ENCODE measurements around the gene SIRPD.

SIRPD gene

GRCh38 chr20:1557605-1558004, at the start of gene SIRPD:
TSS of gene SIRPD (minus strand) at chr20:1557705. CDS start at chr20:1557653, 52 bp downstream.
- CTCF ChIA-PET, result no interaction called here
- POLR2A ChIA-PET (ENCODE audit: low non-redundant PET), result no interaction called here

GRCh38 chr20:1600736-1601135, 43.2 kb upstream of the SIRPD start:
- DNase-seq (ENCODE audit: low spot score), result no peak
- TF ChIP-seq CTCF (conservative IDR thresholded peaks at IDR 0.05; ENCODE audit: low read depth), result no peak
- ChIA-PET CTCF (no interaction called here), POLR2A (ENCODE audit: low non-redundant PET) (no interaction called here)
- no peak overlapping the region for H3K27ac ChIP-seq

More at GRCh38 chr20:1557605-1558004, at the start of gene SIRPD:
- no peak within 1 kb of the TSS for H3K27ac ChIP-seq
- TF ChIP-seq CTCF (conservative IDR thresholded peaks at IDR 0.05; ENCODE audit: low read depth), result no peak
- DNase-seq (ENCODE audit: low spot score), result no peak

DNA sequence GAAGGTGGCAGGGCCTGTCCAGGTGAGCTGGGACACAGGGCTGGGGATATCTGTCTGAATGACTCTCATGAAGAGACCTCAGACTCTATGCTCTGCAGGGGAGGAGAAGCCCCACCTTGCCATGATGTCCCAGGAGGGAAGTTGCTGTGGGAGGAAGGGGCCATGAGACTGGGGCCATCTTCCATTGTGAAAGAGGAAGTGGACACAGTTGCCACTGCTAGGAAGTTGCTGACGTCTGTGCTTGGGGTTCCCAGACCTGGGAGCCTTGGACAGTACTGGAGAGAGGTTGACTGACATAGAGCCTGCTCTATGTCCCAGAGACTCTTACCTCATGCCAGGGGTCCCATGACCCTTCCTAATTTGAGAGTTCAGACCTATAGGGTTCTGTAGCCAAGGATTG, 37.8 kb upstream of the SIRPD start:
- DNase-seq (ENCODE audit: low spot score), result no peak
- no peak overlapping the region for H3K27ac ChIP-seq
- POLR2A ChIA-PET (ENCODE audit: low non-redundant PET), result no interaction called here
- TF ChIP-seq CTCF (conservative IDR thresholded peaks at IDR 0.05; ENCODE audit: low read depth), result no peak
- CTCF ChIA-PET, result no interaction called here

DNA sequence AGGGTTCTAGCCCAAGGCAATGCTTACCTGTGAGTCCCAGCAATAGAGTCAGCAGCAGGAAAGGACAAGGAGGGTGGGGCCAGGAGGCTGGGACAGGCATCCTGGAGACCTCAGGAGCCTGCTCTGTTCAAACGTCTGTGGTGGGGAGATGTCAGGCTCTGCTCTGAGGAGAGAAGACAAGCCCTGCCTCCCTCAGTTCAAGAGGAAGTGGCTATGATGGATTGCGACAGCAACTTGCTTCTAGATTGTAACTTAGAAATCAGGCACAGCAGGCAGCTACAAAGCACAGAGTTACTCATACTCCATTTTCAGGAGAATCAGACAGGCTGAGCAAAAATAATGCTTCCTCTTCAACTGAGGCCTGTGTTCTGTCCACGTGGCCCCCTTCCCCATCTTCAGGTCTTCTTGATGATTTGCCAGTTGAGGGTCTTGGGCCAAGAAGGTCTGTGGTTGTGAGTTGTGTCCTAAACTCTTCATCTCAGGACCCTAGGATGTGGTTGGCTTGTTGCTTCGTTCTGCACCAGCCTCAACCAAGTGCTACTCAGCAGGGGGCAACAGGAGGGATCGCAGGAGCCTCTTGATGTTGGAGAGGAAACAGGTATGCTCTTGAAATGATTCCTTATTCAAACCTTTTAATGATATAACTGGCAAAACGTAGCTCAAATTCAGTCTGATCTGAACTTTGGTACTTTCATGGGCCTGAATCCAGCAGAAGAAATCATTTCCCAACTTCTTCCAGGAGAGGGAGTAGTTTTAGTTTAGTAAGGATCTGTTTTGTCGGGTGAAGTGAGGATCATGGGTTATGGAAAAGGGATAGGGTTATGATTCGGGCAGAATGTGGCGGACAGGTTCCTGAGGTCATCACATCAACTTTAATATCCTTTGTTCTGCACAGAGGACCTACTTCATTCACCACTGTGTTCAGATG, 31.3 kb upstream of the SIRPD start:
- CTCF ChIA-PET, result no interaction called here
- TF ChIP-seq CTCF (conservative IDR thresholded peaks at IDR 0.05; ENCODE audit: low read depth), result no peak
- POLR2A ChIA-PET (ENCODE audit: low non-redundant PET), result no interaction called here
- no peak for DNase-seq (ENCODE audit: low spot score)
- H3K27ac ChIP-seq, result no peak overlapping the region

DNA sequence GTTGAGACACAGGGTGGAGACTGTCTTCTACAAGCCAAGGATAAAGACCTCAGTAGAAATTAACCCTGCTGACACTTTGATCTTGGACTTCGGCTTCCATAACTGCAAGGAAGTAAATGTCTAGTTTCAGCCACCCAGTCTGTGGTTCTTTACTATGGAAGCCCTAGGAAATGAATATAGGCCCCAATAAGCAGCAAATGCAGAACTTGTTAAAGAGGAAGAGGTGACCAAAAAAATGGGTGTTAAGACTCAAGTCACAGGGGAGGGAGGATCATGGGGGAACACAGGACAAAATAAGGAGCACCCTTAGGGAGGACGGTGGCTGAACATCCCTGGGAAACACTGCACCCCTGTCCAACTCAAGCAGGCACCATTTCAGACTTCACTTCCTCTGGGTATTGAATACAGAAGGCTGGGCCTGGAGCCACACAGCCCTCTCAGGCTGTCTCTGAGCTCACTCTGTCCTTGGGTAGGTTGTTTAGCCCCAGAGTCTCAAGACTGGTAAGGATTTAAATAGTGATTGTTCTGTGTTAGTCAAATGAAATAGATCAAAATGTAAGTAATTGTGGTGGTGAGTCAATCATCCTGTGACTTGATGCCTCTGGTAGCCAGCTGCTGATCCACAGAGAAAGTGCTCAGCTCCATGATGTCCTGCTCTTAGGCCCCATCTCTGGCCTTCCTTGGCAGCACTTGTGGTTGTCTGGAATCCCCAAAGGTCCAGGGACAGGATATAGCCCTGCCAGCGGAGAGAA, 30.5 kb upstream of the SIRPD start:
- ChIA-PET POLR2A (ENCODE audit: low non-redundant PET) (no interaction called here), CTCF (no interaction called here)
- no peak overlapping the region for H3K27ac ChIP-seq
- TF ChIP-seq CTCF (conservative IDR thresholded peaks at IDR 0.05; ENCODE audit: low read depth), result no peak
- DNase-seq (ENCODE audit: low spot score), result no peak

GRCh38 chr20:1579488-1579887, 22.0 kb upstream of the SIRPD start:
- POLR2A ChIA-PET (ENCODE audit: low non-redundant PET), result no interaction called here
- CTCF ChIA-PET, result no interaction called here
- DNase-seq (ENCODE audit: low spot score), result no peak
- TF ChIP-seq CTCF (conservative IDR thresholded peaks at IDR 0.05; ENCODE audit: low read depth), result no peak
- no peak overlapping the region for H3K27ac ChIP-seq
